KMS-11 (cell line): ENCODE data around the gene GOLGA2.

Experiments used
- H2AFZ ChIP-seq: fragments of 200-600 bp; sonication (generic); 2 replicates; pipeline ENCODE4 v1.6.1; 2016; ENCODE audit warnings: antibody characterized with exemption, mixed run types, low read depth
- H3K27ac ChIP-seq: fragments of 200-600 bp; sonication (generic); 2 replicates; pipeline ENCODE4 v1.6.1; 2016; ENCODE audit warnings: mild to moderate bottlenecking, mixed run types
- H3K27me3 ChIP-seq: fragments of 200-600 bp; sonication (generic); 2 replicates; pipeline ENCODE4 v1.6.1; 2017; ENCODE audit warnings: mild to moderate bottlenecking, low read depth, mixed run types, moderate library complexity; ENCODE audit not compliant: insufficient read depth
- H3K36me3 ChIP-seq: fragments of 200-600 bp; sonication (generic); 2 replicates; pipeline ENCODE4 v1.6.1; 2017; ENCODE audit warnings: mild to moderate bottlenecking, mixed run types; ENCODE audit not compliant: insufficient read depth
- H3K4me1 ChIP-seq: fragments of 200-600 bp; sonication (generic); 2 replicates; pipeline ENCODE4 v1.6.1; 2016; ENCODE audit warnings: mild to moderate bottlenecking, low read depth, mixed run types; ENCODE audit not compliant: poor library complexity, severe bottlenecking
- H3K4me2 ChIP-seq: fragments of 200-600 bp; sonication (generic); 2 replicates; pipeline ENCODE4 v1.7.0; 2016; ENCODE audit warnings: mild to moderate bottlenecking, mixed run types
- H3K4me3 ChIP-seq: fragments of 200-600 bp; sonication (generic); IDR thresholded peaks from 2 replicates; pipeline ENCODE4 v1.6.1; 2017; ENCODE audit warnings: low read depth, low read length, mixed read lengths; ENCODE audit not compliant: insufficient read depth
- H3K79me2 ChIP-seq: fragments of 200-600 bp; sonication (generic); 2 replicates; pipeline ENCODE4 v1.6.1; 2016; ENCODE audit warnings: low read depth, mixed run types; ENCODE audit not compliant: insufficient read depth
- H3K9ac ChIP-seq: fragments of 200-600 bp; sonication (generic); 2 replicates; pipeline ENCODE4 v1.6.1; 2016; ENCODE audit warnings: mild to moderate bottlenecking, mixed run types
- H4K20me1 ChIP-seq: fragments of 200-600 bp; sonication (generic); 2 replicates; pipeline ENCODE4 v1.6.1; 2016; ENCODE audit warnings: mild to moderate bottlenecking, mixed run types; ENCODE audit not compliant: insufficient read depth
- CTCF ChIP-seq: fragments of 200-600 bp; sonication (generic); conservative IDR thresholded peaks from 2 replicates; pipeline ENCODE4 v1.6.1; 2017; ENCODE audit warnings: low read depth, mild to moderate bottlenecking, antibody characterized with exemption, low read length, moderate library complexity, mixed read lengths

Gene GOLGA2

GRCh38 chr9:128274245-128274644, 1.6 kb downstream of the GOLGA2 start:
- peaks cover 9% of the 10 kb centered on the region for H3K4me1 ChIP-seq
- H2AFZ ChIP-seq: no peak overlapping the region
- no peak overlapping the region for H3K9ac ChIP-seq
- no peaks in the 10 kb centered on the region for H3K36me3 ChIP-seq
- no peaks in the 10 kb centered on the region for H3K27me3 ChIP-seq
- H4K20me1 ChIP-seq: no peaks in the 10 kb centered on the region
- peak overlapping the region; percentile 100; the same call in 1 of the 2 replicates for H3K4me2 ChIP-seq
- no peak overlapping the region for H3K4me3 ChIP-seq
- no peak for TF ChIP-seq CTCF
- no peak overlapping the region for H3K27ac ChIP-seq
- H3K79me2 ChIP-seq: peaks cover 9% of the 10 kb centered on the region; the same call in 1 of the 2 replicates

GRCh38 chr9:128271512-128271911, 4.3 kb downstream of the GOLGA2 start:
- peaks cover 9% of the 10 kb centered on the region for H3K4me1 ChIP-seq
- no peak overlapping the region for H3K4me3 ChIP-seq
- TF ChIP-seq CTCF: no peak
- no peaks in the 10 kb centered on the region for H3K27me3 ChIP-seq
- peaks cover 9% of the 10 kb centered on the region; the same call in 1 of the 2 replicates for H3K79me2 ChIP-seq
- H3K36me3 ChIP-seq: no peaks in the 10 kb centered on the region
- no peak overlapping the region for H3K9ac ChIP-seq
- no peak overlapping the region for H3K27ac ChIP-seq
- H4K20me1 ChIP-seq: no peaks in the 10 kb centered on the region
- H3K4me2 ChIP-seq: no peak overlapping the region
- no peak overlapping the region for H2AFZ ChIP-seq

- no peak overlapping the region for H3K4me3 ChIP-seq
- H3K36me3 ChIP-seq: no peaks in the 10 kb centered on the region
These were observed 4.7 kb downstream of the GOLGA2 start for GRCh38 chr9:128271112-128271511.

GRCh38 chr9:128266868-128267590, 8.8 kb downstream of the GOLGA2 start:
- Histone ChIP-seq H3K4me2 (no peak overlapping the region), H3K27ac (no peak overlapping the region), H3K27me3 (no peaks in the 10 kb centered on the region), H3K36me3 (no peaks in the 10 kb centered on the region), H3K79me2 (no peaks in the 10 kb centered on the region), H3K4me3 (no peak overlapping the region), H3K9ac (no peak overlapping the region), H3K4me1 (no peaks in the 10 kb centered on the region), H2AFZ (no peak overlapping the region), H4K20me1 (no peaks in the 10 kb centered on the region)
- TF ChIP-seq CTCF: no peak

More at GRCh38 chr9:128271112-128271511, 4.7 kb downstream of the GOLGA2 start:
- no peak for TF ChIP-seq CTCF
- H3K4me1 ChIP-seq: peaks cover 9% of the 10 kb centered on the region
- H3K79me2 ChIP-seq: peaks cover 9% of the 10 kb centered on the region; the same call in 1 of the 2 replicates
- H3K27ac ChIP-seq: no peak overlapping the region
- H4K20me1 ChIP-seq: no peaks in the 10 kb centered on the region
- H3K4me2 ChIP-seq: no peak overlapping the region
- H3K27me3 ChIP-seq: no peaks in the 10 kb centered on the region
- H3K9ac ChIP-seq: no peak overlapping the region
- no peak overlapping the region for H2AFZ ChIP-seq
